C4-2B (cell line): ENCODE data around the gene THSD7B.

Experiments used
- ZFX ChIP-seq: fragments of 450-650 bp; IDR thresholded peaks from 2 replicates; pipeline ENCODE4 v1.6.1; 2017
- TF ChIP-seq, protein P1 (sequence below): fragments of 450-650 bp; conservative IDR thresholded peaks from 2 replicates; pipeline ENCODE4 v1.5.1; 2017; ENCODE audit warnings: mild to moderate bottlenecking

DNA sequence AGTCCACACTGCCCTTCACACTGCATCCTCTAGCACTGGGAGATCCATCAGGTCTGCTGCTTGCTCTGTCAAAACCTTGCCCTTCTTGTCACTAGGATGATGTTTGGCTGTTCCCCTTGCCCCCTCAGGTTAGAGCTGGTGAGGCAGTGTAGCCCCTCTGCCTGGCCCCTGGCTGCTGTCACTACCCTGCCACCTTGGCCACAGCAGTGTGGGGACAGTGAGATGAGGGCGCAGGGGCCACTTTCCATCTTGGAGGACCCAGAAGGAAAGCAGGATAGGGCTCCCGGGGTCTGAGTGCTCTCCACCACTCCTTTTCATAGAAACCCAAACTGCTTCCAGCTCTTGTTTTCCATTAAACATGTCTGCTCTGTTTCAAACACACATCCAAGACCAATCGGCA, 19.9 kb downstream of the THSD7B start:
- TF ChIP-seq, protein P1, sequence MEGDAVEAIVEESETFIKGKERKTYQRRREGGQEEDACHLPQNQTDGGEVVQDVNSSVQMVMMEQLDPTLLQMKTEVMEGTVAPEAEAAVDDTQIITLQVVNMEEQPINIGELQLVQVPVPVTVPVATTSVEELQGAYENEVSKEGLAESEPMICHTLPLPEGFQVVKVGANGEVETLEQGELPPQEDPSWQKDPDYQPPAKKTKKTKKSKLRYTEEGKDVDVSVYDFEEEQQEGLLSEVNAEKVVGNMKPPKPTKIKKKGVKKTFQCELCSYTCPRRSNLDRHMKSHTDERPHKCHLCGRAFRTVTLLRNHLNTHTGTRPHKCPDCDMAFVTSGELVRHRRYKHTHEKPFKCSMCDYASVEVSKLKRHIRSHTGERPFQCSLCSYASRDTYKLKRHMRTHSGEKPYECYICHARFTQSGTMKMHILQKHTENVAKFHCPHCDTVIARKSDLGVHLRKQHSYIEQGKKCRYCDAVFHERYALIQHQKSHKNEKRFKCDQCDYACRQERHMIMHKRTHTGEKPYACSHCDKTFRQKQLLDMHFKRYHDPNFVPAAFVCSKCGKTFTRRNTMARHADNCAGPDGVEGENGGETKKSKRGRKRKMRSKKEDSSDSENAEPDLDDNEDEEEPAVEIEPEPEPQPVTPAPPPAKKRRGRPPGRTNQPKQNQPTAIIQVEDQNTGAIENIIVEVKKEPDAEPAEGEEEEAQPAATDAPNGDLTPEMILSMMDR, result no peak
- TF ChIP-seq ZFX, result no peak
